Activated naive CD4-positive, alpha-beta T cell treated with anti-CD3 and anti-CD28 coated beads for 36 hours (primary cell): ENCODE data around the gene THRSP. TPM values are rescaled to one million over a fixed set of nuclear protein-coding genes. Genes with fewer than 3 reads are reported as not detected.

Experiments
- CTCF ChIA-PET: fragments of 350-600 bp; sonication (Branson Sonifier 250); formaldehyde crosslinking; loops from one replicate; lab custom pipeline; 2021; ENCODE audit warnings: antibody characterized with exemption; lab: Charles Lee
- DNase-seq: peaks from one replicate; pipeline ENCODE4 v3.0.0-alpha.2; 2020
- H3K27ac Mint-ChIP-seq: one replicate; pipeline ENCODE4 v1.8.0; 2021; ENCODE audit warnings: mild to moderate bottlenecking, mixed read lengths
- H3K27me3 Mint-ChIP-seq: one replicate; pipeline ENCODE4 v1.8.0; 2021; ENCODE audit warnings: low read depth, mixed read lengths
- H3K36me3 Mint-ChIP-seq: one replicate; pipeline ENCODE4 v1.8.0; 2021; ENCODE audit warnings: low read depth, mixed read lengths
- H3K4me1 Mint-ChIP-seq: one replicate; pipeline ENCODE4 v1.8.0; 2021; ENCODE audit warnings: low read depth, mixed read lengths
- H3K4me3 Mint-ChIP-seq: one replicate; pipeline ENCODE4 v1.8.0; 2021; ENCODE audit warnings: mild to moderate bottlenecking, moderate library complexity, mixed read lengths
- H3K9me3 Mint-ChIP-seq: one replicate; pipeline ENCODE4 v1.8.0; 2021; ENCODE audit warnings: mixed read lengths
- intact Hi-C: fragments of 100-400 bp; cut with micrococcal nuclease; formaldehyde crosslinking; loops from one replicate; pipeline ENCODE4 v1.15.1; 2023
- total RNA-seq, 2 experiments: library from RNA; stranded (reverse); gene quantifications; one replicate each; pipeline ENCODE4 v1.2.3, GENCODE V29; 2021

The THRSP gene
- total RNA-seq, 2 experiments from 2014 or later, result not detected

DNA sequence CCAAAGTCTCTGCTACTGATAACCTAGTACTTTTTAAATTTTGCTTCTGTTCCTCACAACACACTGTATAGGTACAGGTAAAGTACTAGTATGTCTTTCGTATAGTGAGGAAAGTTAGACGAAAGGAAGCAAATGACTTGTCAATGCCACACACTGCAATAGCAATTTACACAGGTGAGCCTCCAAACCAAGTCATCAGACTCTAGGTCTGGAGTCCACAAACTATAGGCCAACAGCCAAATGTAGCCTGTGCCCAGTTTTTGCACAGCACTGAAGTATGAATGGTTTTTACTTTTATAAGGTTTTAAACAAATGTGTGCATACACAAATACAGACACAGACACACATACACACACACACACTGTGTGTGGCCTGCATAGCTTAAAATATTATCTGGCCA is 47.6 kb downstream of the THRSP start:
- intact Hi-C loops, result no loop called here
- Mint-ChIP-seq H3K36me3 (peaks cover 31% of the 10 kb centered on the region), H3K4me3 (no peak overlapping the region), H3K27me3 (no peaks in the 10 kb centered on the region), H3K27ac (no peak overlapping the region), H3K9me3 (no peaks in the 10 kb centered on the region), H3K4me1 (no peaks in the 10 kb centered on the region)
- CTCF ChIA-PET, result no interaction called here
- no peak for DNase-seq

DNA sequence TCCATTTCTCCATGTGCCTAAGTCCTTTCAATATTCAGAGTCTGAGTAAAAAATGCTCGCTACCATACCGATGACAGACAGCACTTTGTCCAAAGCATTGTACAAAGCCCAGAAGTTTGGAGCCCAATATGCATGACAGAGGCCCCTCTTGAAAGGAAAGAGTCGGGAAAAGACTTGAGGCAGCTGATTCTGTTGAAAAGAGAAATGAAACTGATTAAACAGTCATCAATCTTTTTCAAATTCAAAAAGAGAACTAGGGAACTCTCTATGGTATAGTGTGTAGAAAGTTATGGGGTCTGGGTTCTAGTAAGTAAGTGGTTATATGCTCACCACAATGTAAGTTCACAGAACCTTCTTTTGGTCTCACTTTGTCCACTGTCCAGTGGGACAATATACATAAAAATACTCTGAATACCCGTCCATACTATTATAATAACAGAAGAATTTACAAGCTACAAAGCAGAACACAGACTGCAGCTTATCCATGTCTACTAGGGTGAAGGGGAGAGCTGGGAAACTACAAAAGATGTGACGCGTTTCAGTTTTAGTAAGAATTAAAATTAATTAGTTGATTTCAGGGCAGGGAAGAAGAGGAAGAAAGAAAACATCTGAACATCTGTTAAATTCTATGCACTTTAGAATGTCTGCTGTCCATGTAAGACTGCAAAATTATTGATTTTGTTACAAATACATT is 49.1 kb downstream of the THRSP start:
- Mint-ChIP-seq H3K36me3 (peaks cover 33% of the 10 kb centered on the region), H3K9me3 (no peaks in the 10 kb centered on the region), H3K27ac (no peak overlapping the region), H3K4me3 (no peak overlapping the region), H3K4me1 (no peaks in the 10 kb centered on the region), H3K27me3 (no peaks in the 10 kb centered on the region)
- intact Hi-C loops, result no loop called here
- CTCF ChIA-PET, result no interaction called here
- DNase-seq, result no peak

Other genes with a start within 250 kb of the THRSP start
- 10 to 100 TPM; 50.3 to 54.2 TPM for gene RSF1, start 243.1 kb upstream of the THRSP start, total RNA-seq
- 1 to 10 TPM; 6.0 to 6.4 TPM for gene AAMDC, start 242.7 kb upstream of the THRSP start, total RNA-seq
- gene INTS4, start 69.2 kb upstream of the THRSP start, total RNA-seq, result 10 to 100 TPM; 45.5 to 46.0 TPM
- under 1 TPM in 1 of 2 experiments, not detected in 1; 0.27 TPM for gene KCTD14, start 40.6 kb upstream of the THRSP start, total RNA-seq
- gene NDUFC2, start 16.0 kb downstream of the THRSP start, total RNA-seq, result 100 to 1,000 TPM; 180 to 183 TPM
- 10 to 100 TPM; 35.1 to 35.9 TPM for gene ALG8, start 75.8 kb downstream of the THRSP start, total RNA-seq
- gene KCTD21, start 124.8 kb downstream of the THRSP start, total RNA-seq, result 10 to 100 TPM in 1 of 2 experiments, 1 to 10 TPM in 1; 8.6 to 10.1 TPM
- gene USP35, start 125.1 kb downstream of the THRSP start, total RNA-seq, result 10 to 100 TPM; 13.4 to 14.2 TPM